GM12801 (cell line): ENCODE results near the gene DIS3.

Experiments
- TF ChIP-seq, protein P1 (sequence below): IDR thresholded peaks from one replicate; pipeline ENCODE4 v1.5.1; 2011; ENCODE audit warnings: control low read depth; ENCODE audit not compliant: insufficient read length; ENCODE audit errors: extremely low read depth

The DIS3 gene

DNA sequence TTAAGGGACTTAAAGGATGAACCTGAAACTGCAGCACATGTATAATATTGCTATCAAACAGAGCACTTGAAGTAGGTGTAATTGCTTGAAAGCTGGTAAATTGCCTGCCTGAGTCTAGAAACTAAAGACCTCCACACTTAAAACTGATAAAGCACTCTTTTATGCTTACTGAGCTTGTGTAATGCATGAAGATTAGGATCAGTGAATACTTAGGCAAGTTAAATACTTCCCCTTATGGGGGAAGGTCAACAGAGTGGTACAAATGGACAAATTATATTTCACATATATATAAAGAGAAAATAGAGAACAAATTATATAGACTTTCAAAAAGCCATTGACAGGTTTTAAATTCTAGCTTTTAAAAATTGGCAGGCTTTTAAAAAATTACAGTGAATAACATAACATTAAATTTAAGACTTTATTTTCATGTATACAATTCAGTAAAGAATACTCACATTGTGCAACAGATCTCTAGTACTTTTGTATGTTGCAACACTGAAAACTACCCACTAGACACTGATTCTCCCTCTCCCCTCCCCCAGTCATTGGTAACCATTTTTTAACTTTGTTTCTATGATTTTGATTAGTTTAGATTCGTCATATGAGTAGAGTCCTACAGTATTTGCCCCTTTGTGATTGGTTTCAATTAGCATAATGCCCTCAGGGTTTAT, 24.1 kb upstream of the DIS3 start:
- TF ChIP-seq, protein P1, sequence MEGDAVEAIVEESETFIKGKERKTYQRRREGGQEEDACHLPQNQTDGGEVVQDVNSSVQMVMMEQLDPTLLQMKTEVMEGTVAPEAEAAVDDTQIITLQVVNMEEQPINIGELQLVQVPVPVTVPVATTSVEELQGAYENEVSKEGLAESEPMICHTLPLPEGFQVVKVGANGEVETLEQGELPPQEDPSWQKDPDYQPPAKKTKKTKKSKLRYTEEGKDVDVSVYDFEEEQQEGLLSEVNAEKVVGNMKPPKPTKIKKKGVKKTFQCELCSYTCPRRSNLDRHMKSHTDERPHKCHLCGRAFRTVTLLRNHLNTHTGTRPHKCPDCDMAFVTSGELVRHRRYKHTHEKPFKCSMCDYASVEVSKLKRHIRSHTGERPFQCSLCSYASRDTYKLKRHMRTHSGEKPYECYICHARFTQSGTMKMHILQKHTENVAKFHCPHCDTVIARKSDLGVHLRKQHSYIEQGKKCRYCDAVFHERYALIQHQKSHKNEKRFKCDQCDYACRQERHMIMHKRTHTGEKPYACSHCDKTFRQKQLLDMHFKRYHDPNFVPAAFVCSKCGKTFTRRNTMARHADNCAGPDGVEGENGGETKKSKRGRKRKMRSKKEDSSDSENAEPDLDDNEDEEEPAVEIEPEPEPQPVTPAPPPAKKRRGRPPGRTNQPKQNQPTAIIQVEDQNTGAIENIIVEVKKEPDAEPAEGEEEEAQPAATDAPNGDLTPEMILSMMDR = no peak

DNA sequence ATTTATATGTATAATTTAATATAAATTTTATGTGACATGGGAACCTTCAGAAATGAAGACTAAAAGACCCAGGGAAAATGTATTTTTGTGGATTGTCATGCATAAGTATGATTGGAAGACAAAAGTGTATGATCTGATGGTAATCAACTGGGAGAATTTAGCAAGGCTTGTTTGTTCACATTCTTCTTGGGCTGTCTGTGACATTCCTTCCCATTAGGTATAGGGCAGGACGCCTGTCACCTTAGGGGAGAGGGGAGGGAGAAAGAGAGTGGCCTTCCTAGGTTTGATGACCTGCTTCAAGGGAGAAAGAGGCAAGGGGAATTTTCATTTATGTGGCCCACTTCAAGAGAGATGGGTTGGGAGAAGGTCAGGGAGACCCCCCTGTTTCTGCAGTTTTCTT, 22.6 kb upstream of the DIS3 start:
- TF ChIP-seq, protein P1 = no peak

DNA sequence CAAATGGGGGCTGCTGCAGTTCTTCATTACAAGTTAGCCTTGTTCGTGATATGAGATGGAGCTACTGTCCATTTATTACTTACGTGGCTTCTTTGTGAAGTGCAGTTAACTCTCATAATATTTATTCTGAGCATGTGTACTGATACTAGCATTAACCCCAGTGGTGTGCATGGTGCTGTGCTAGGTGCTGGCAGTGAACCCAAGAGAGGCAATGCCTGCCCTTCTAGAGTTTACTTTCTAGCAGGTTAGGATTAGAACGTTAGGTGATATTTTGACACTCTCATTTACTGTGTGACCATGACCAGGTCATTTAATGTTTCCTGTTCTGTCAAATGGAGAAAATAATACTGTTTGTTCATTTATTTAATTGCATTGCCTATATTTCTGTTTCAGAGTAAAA, 17.1 kb upstream of the DIS3 start:
- TF ChIP-seq, protein P1 = no peak

DNA sequence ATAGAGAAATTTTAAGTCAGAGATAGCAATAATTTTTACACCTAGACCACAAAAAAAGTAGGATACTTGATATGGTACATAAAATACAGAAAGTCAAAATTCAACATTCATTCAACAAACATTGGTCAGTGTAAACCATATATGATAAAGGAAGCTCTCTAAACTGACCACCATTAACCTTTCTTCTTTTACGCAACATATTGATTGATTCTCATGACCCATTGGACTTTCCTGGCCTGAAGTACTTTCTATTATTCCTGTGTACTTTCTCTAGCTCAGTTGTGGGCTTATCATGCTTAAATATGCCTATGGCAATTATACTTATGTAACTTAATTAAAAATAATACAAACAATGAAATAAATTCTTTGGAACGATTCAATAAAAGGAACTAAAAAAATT, 10.9 kb upstream of the DIS3 start:
- TF ChIP-seq, protein P1 = no peak

DNA sequence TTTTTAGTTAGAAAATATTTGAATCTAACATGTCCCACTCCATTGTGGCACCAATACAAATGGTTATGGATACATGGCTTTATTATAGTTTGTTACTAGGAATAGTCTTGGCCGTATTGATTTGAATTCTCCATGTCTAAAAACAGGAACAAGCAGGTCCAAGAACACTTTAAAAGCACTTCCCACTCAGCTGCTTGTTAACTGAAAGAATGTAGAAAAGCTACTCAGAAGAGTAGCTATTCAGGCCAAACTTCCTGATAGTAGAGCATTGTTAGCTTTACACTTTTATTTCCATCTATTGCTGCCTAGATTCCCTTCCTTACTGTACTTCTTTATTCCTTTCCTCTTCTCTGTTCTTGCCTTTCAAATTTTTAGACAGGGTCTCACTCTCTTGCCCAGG, 7.1 kb upstream of the DIS3 start:
- TF ChIP-seq, protein P1 = no peak

DNA sequence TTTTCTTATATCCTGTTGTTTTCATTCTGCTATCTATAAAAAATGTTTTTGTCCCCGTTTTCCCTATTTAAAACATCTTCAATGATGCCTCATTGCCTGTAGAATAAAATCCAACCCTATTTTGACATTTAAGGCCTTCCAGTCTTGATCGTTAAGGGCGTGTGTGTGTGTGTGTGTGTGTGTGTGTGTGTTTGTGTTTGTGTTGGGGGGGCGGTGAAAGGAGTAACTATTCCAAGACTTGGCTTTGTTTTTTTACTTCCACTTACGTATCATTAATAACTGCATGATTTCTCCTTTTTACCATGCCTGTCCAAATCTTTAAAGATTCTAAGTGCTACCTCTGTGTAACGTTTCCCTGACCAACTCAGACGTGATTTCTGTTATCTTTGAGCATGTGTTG, 1.0 kb upstream of the DIS3 start:
- TF ChIP-seq, protein P1 = no peak

DNA sequence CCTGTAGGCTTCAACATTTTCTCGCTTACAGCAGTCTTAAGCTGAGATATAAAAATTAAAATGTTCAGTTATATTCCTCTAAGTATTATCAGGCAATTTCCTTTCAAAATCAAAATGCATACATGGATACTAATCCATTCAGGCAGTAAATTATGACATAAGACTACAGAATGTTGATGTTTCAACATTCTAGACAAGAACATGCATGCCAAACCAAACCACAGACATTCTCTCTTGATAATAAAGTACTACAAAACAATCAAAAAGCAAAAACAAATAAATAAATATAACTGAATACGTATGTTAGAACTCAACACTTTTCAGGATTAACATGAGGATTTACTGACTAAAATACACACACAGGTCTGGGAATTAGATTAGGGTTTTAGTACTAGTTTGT, 7.7 kb downstream of the DIS3 start:
- TF ChIP-seq, protein P1 = no peak
